GM23338 (cell line): ENCODE measurements around the gene BANP. TPM values are rescaled to one million over a fixed set of nuclear protein-coding genes. Genes with fewer than 3 reads are reported as not detected.
"Not testable (repeated sequence)": the region's sequence is repeated elsewhere in the genome, so short reads cannot be mapped to it uniquely, and the experiment has no call there.

ENCODE experiments used
- ATAC-seq: fragments of 200-7000 bp; cut with Tn5 transposase; 3 replicates; pipeline ENCODE4 v1.9.1; 2020
- DNase-seq: peaks from one replicate; pipeline ENCODE4 v3.0.0-alpha.2; 2015; ENCODE audit warnings: low spot score
- H2AFZ ChIP-seq: fragments of 200-600 bp; sonication (generic); 2 replicates; pipeline ENCODE4 v1.8.0; 2016; ENCODE audit warnings: antibody characterized with exemption, mild to moderate bottlenecking, moderate library complexity
- H3F3A ChIP-seq: fragments of 200-600 bp; sonication (generic); replicated peaks from 2 replicates; pipeline ENCODE4 v1.8.0; 2017; ENCODE audit warnings: antibody characterized with exemption, mixed run types, low read depth
- H3K27ac ChIP-seq: fragments of 200-600 bp; sonication (generic); 2 replicates; pipeline ENCODE4 v1.6.1; 2016; ENCODE audit warnings: low read depth
- H3K27me3 ChIP-seq: fragments of 200-600 bp; sonication (generic); 2 replicates; pipeline ENCODE4 v1.8.0; 2016; ENCODE audit warnings: mild to moderate bottlenecking, mixed run types, moderate library complexity; ENCODE audit not compliant: insufficient read depth
- H3K36me3 ChIP-seq: fragments of 200-600 bp; sonication (generic); 2 replicates; pipeline ENCODE4 v1.8.0; 2016; ENCODE audit warnings: mild to moderate bottlenecking; ENCODE audit not compliant: insufficient read depth
- H3K4me1 ChIP-seq: fragments of 200-600 bp; sonication (generic); 2 replicates; pipeline ENCODE4 v1.8.0; 2016; ENCODE audit warnings: mild to moderate bottlenecking, moderate library complexity; ENCODE audit not compliant: insufficient read depth
- H3K4me2 ChIP-seq: fragments of 200-600 bp; sonication (generic); 2 replicates; pipeline ENCODE4 v1.7.1; 2017; ENCODE audit warnings: mixed run types
- H3K4me3 ChIP-seq: fragments of 200-600 bp; sonication (generic); 2 replicates; pipeline ENCODE4 v1.6.1; 2016; ENCODE audit warnings: mixed run types
- H3K79me2 ChIP-seq: fragments of 200-600 bp; sonication (generic); replicated peaks from 2 replicates; pipeline ENCODE4 v1.8.0; 2017; ENCODE audit warnings: mild to moderate bottlenecking; ENCODE audit not compliant: insufficient read depth
- H3K9me2 ChIP-seq: fragments of 200-600 bp; sonication (generic); 2 replicates; pipeline ENCODE4 v1.8.0; 2017; ENCODE audit not compliant: insufficient read depth
- H4K20me1 ChIP-seq: fragments of 200-600 bp; sonication (generic); replicated peaks from 2 replicates; pipeline ENCODE4 v1.8.0; 2017; ENCODE audit warnings: mild to moderate bottlenecking; ENCODE audit not compliant: insufficient read depth
- H3K27ac Mint-ChIP-seq: 2 replicates; pipeline ENCODE4 v1.8.0; 2020; ENCODE audit warnings: inconsistent platforms, mild to moderate bottlenecking, moderate library complexity, mixed read lengths
- H3K27me3 Mint-ChIP-seq: 3 replicates; pipeline ENCODE4 v1.8.0; 2022; ENCODE audit warnings: low read depth, mild to moderate bottlenecking, moderate library complexity, mixed read lengths, inconsistent platforms; ENCODE audit not compliant: insufficient read depth, poor library complexity
- H3K36me3 Mint-ChIP-seq: 3 replicates; pipeline ENCODE4 v1.8.0; 2021; ENCODE audit warnings: low read depth, mild to moderate bottlenecking, inconsistent platforms, moderate library complexity, mixed read lengths
- H3K4me1 Mint-ChIP-seq: 3 replicates; pipeline ENCODE4 v1.8.0; 2020; ENCODE audit warnings: mild to moderate bottlenecking, inconsistent platforms, mixed read lengths
- H3K4me3 Mint-ChIP-seq: 3 replicates; pipeline ENCODE4 v1.8.0; 2021; ENCODE audit warnings: moderate library complexity, mild to moderate bottlenecking, inconsistent platforms, mixed read lengths
- H3K9me3 Mint-ChIP-seq: 3 replicates; pipeline ENCODE4 v1.8.0; 2020; ENCODE audit warnings: moderate library complexity, mild to moderate bottlenecking, inconsistent platforms, mixed read lengths
- CREB1 ChIP-seq: fragments of 250-450 bp; sonication (Bioruptor Pico); IDR thresholded peaks from 2 replicates; pipeline ENCODE4 v1.5.0; 2020; ENCODE audit warnings: low read depth, mild to moderate bottlenecking, moderate library complexity
- EZH2 ChIP-seq: fragments of 200-600 bp; sonication (generic); IDR thresholded peaks from one replicate; pipeline ENCODE4 v1.8.0; 2017; ENCODE audit warnings: antibody characterized with exemption, mild to moderate bottlenecking, low read depth; ENCODE audit not compliant: unreplicated experiment
- EZH2phosphoT487 ChIP-seq: fragments of 200-600 bp; sonication (generic); IDR thresholded peaks from one replicate; pipeline ENCODE4 v1.8.1; 2018; ENCODE audit warnings: antibody characterized with exemption; ENCODE audit not compliant: unreplicated experiment
- JUNB ChIP-seq: IDR thresholded peaks from one replicate; pipeline ENCODE4 v1.6.1; 2016; ENCODE audit warnings: antibody characterized with exemption; ENCODE audit not compliant: unreplicated experiment
- NANOG ChIP-seq: IDR thresholded peaks from 2 replicates; pipeline ENCODE4 v1.6.1; 2016; ENCODE audit warnings: antibody characterized with exemption, borderline replicate concordance
- REST ChIP-seq: IDR thresholded peaks from one replicate; pipeline ENCODE4 v1.6.1; 2018; ENCODE audit warnings: antibody characterized with exemption; ENCODE audit not compliant: unreplicated experiment
- ZNF331 ChIP-seq: fragments of 250-450 bp; sonication (Bioruptor Pico); IDR thresholded peaks from 2 replicates; pipeline ENCODE4 v1.5.0; 2020; ENCODE audit warnings: low read depth, mild to moderate bottlenecking, moderate library complexity
- polyA plus RNA-seq: library from polyadenylated mRNA; unstranded; fragments of >200 nt; fragmentation: Nextera tagmentation; extraction: Ambion mirVana; gene quantifications from 2 replicates; pipeline ENCODE4 v1.2.1, GENCODE V29; 2016
- total RNA-seq: library from RNA; depleted of rRNA; stranded (reverse); fragments of >200 nt; shearing (Covaris generic); gene quantifications from 2 replicates; pipeline ENCODE4 v1.2.3, GENCODE V29; 2014

Gene BANP
- total and polyA plus RNA-seq, 2 experiments from 2014 or later, result 22.3 to 48.0 TPM

GRCh38 chr16:88030961-88031360 is 79.7 kb downstream of the BANP start:
- not testable (repeated sequence) for H4K20me1 ChIP-seq, H3K36me3 ChIP-seq, H3K9me3 Mint-ChIP-seq, H3F3A ChIP-seq, H3K4me3 ChIP-seq, H3K27ac ChIP-seq, ATAC-seq, H3K27me3 ChIP-seq, H3K79me2 ChIP-seq, H2AFZ ChIP-seq, DNase-seq, H3K4me3 Mint-ChIP-seq, H3K4me2 ChIP-seq, H3K9me2 ChIP-seq, H3K4me1 ChIP-seq
- Mint-ChIP-seq H3K27ac (peak overlapping the region; percentile 83; the same call in 1 of the 2 replicates), H3K4me1 (peaks cover 33% of the 10 kb centered on the region), H3K36me3 (peaks cover 23% of the 10 kb centered on the region), H3K27me3 (peaks cover 13% of the 10 kb centered on the region)

DNA sequence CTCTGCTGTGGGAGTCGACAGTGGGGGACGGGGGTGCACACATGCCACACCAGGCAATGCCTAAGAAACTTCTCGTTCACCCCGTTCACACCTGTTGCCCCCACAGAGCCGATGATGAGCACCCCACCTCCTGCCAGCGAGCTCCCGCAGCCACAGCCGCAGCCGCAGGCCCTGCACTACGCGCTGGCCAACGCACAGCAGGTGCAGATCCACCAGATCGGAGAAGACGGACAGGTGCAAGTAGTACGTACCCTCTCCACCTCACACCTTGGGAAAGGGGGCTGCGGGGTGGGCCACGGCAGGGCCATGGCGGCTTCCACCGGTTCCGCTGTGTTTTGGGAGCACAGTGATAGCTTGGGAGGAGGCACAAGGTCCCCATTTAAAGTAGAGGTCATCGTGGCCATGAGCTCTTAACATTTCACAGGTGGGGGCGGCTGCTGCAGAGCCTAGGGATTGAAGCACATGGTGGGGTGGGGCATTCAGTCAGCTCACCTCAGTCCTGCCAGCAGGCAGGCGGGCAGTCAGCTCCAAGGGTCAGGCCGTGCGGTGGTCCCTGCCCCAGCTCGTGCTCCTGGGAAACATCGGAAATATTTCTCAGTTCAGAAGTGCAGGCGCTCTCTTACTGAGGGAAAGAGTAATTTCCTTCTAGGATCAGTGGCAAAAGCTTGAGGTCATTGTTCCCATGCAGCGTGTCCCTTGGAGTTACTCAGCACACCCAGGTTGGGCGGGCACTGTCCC is 81.9 kb downstream of the BANP start:
- H3K36me3 Mint-ChIP-seq, result peaks cover 25% of the 10 kb centered on the region
- not testable (repeated sequence) for H3K36me3 ChIP-seq

GRCh38 chr16:88034770-88035169 is 83.5 kb downstream of the BANP start:
- Mint-ChIP-seq H3K4me3 (no peak overlapping the region), H3K36me3 (peaks cover 20% of the 10 kb centered on the region), H3K9me3 (no peaks in the 10 kb centered on the region), H3K27me3 (peaks cover 6% of the 10 kb centered on the region), H3K27ac (no peak overlapping the region), H3K4me1 (peaks cover 25% of the 10 kb centered on the region)
- no peak overlapping the region for H2AFZ ChIP-seq
- H3K27me3 ChIP-seq, result no peaks in the 10 kb centered on the region
- no peaks in the 10 kb centered on the region for H3K9me2 ChIP-seq
- no peak overlapping the region for H3K4me2 ChIP-seq
- ATAC-seq (no peak), DNase-seq (no peak)
- H3F3A ChIP-seq, result no peaks in the 10 kb centered on the region
- H3K27ac ChIP-seq, result no peak overlapping the region
- no peak overlapping the region for H3K4me3 ChIP-seq
- H3K36me3 ChIP-seq, result no peaks in the 10 kb centered on the region
- no peaks in the 10 kb centered on the region for H3K4me1 ChIP-seq
- peaks cover 3% of the 10 kb centered on the region; the same call in 1 of the 2 replicates for H3K79me2 ChIP-seq
- H4K20me1 ChIP-seq, result no peaks in the 10 kb centered on the region
- no peak for TF ChIP-seq EZH2
- no peak for TF ChIP-seq EZH2phosphoT487
- no peak for TF ChIP-seq NANOG
- TF ChIP-seq CREB1 (CRISPR knock-in tag), result no peak
- TF ChIP-seq JUNB, result no peak
- no peak for TF ChIP-seq ZNF331 (CRISPR knock-in tag)
- no peak for TF ChIP-seq REST

More for the DNA sequence above, 81.9 kb downstream of the BANP start:
- DNase-seq, H3K4me1 ChIP-seq, ATAC-seq, H3K9me2 ChIP-seq, H3K4me2 ChIP-seq, H3F3A ChIP-seq, H3K27me3 ChIP-seq, H3K79me2 ChIP-seq, H3K4me3 ChIP-seq, H3K27me3 Mint-ChIP-seq, H3K4me3 Mint-ChIP-seq, H4K20me1 ChIP-seq, H3K9me3 Mint-ChIP-seq, H3K27ac ChIP-seq, H2AFZ ChIP-seq: not testable (repeated sequence)
- H3K27ac Mint-ChIP-seq, result peak overlapping the region; percentile 70; the same call in 1 of the 2 replicates
- peaks cover 31% of the 10 kb centered on the region for H3K4me1 Mint-ChIP-seq
